KMS-11 (cell line): ENCODE measurements around the gene ADGRG6.
A peak's percentile ranks its signal among the peaks of the same experiment; 100 is the strongest.

ENCODE experiments used
- H2AFZ ChIP-seq: fragments of 200-600 bp; sonication (generic); 2 replicates; pipeline ENCODE4 v1.6.1; 2016; ENCODE audit warnings: antibody characterized with exemption, mixed run types, low read depth
- H3K27ac ChIP-seq: fragments of 200-600 bp; sonication (generic); 2 replicates; pipeline ENCODE4 v1.6.1; 2016; ENCODE audit warnings: mild to moderate bottlenecking, mixed run types
- H3K27me3 ChIP-seq: fragments of 200-600 bp; sonication (generic); 2 replicates; pipeline ENCODE4 v1.6.1; 2017; ENCODE audit warnings: mild to moderate bottlenecking, low read depth, mixed run types, moderate library complexity; ENCODE audit not compliant: insufficient read depth
- H3K36me3 ChIP-seq: fragments of 200-600 bp; sonication (generic); 2 replicates; pipeline ENCODE4 v1.6.1; 2017; ENCODE audit warnings: mild to moderate bottlenecking, mixed run types; ENCODE audit not compliant: insufficient read depth
- H3K4me1 ChIP-seq: fragments of 200-600 bp; sonication (generic); 2 replicates; pipeline ENCODE4 v1.6.1; 2016; ENCODE audit warnings: mild to moderate bottlenecking, low read depth, mixed run types; ENCODE audit not compliant: poor library complexity, severe bottlenecking
- H3K4me2 ChIP-seq: fragments of 200-600 bp; sonication (generic); 2 replicates; pipeline ENCODE4 v1.7.0; 2016; ENCODE audit warnings: mild to moderate bottlenecking, mixed run types
- H3K4me3 ChIP-seq: fragments of 200-600 bp; sonication (generic); IDR thresholded peaks from 2 replicates; pipeline ENCODE4 v1.6.1; 2017; ENCODE audit warnings: low read depth, low read length, mixed read lengths; ENCODE audit not compliant: insufficient read depth
- H3K79me2 ChIP-seq: fragments of 200-600 bp; sonication (generic); 2 replicates; pipeline ENCODE4 v1.6.1; 2016; ENCODE audit warnings: low read depth, mixed run types; ENCODE audit not compliant: insufficient read depth
- H3K9ac ChIP-seq: fragments of 200-600 bp; sonication (generic); 2 replicates; pipeline ENCODE4 v1.6.1; 2016; ENCODE audit warnings: mild to moderate bottlenecking, mixed run types
- H4K20me1 ChIP-seq: fragments of 200-600 bp; sonication (generic); 2 replicates; pipeline ENCODE4 v1.6.1; 2016; ENCODE audit warnings: mild to moderate bottlenecking, mixed run types; ENCODE audit not compliant: insufficient read depth
- CTCF ChIP-seq: fragments of 200-600 bp; sonication (generic); conservative IDR thresholded peaks from 2 replicates; pipeline ENCODE4 v1.6.1; 2017; ENCODE audit warnings: low read depth, mild to moderate bottlenecking, antibody characterized with exemption, low read length, moderate library complexity, mixed read lengths

Gene ADGRG6

GRCh38 chr6:142285235-142286087, 16.3 kb upstream of the ADGRG6 start:
- Histone ChIP-seq H3K4me3 (no peak overlapping the region), H3K27ac (no peak overlapping the region), H3K27me3 (no peaks in the 10 kb centered on the region), H3K9ac (no peak overlapping the region), H4K20me1 (no peaks in the 10 kb centered on the region), H3K4me2 (no peak overlapping the region), H2AFZ (no peak overlapping the region), H3K36me3 (no peaks in the 10 kb centered on the region), H3K79me2 (no peaks in the 10 kb centered on the region), H3K4me1 (peaks cover 21% of the 10 kb centered on the region)
- no peak for TF ChIP-seq CTCF

GRCh38 chr6:142286088-142286409, 15.8 kb upstream of the ADGRG6 start:
- Histone ChIP-seq H2AFZ (no peak overlapping the region), H4K20me1 (no peaks in the 10 kb centered on the region), H3K4me3 (no peak overlapping the region), H3K27ac (no peak overlapping the region), H3K27me3 (no peaks in the 10 kb centered on the region), H3K4me1 (peaks cover 27% of the 10 kb centered on the region), H3K79me2 (no peaks in the 10 kb centered on the region), H3K9ac (no peak overlapping the region), H3K4me2 (no peak overlapping the region), H3K36me3 (no peaks in the 10 kb centered on the region)
- no peak for TF ChIP-seq CTCF

- H3K4me1 ChIP-seq, result peaks cover 29% of the 10 kb centered on the region
- H3K9ac ChIP-seq, result no peak overlapping the region
- H3K27me3 ChIP-seq, result no peaks in the 10 kb centered on the region
- no peak overlapping the region for H3K4me3 ChIP-seq
- no peaks in the 10 kb centered on the region for H4K20me1 ChIP-seq
- peak overlapping the region; percentile 52; the same call in 1 of the 2 replicates for H3K4me2 ChIP-seq
- peak overlapping the region; percentile 54; the same call in 1 of the 2 replicates for H3K27ac ChIP-seq
- no peaks in the 10 kb centered on the region for H3K79me2 ChIP-seq
- H2AFZ ChIP-seq, result peak overlapping the region; percentile 38; the same call in 1 of the 2 replicates
- no peaks in the 10 kb centered on the region for H3K36me3 ChIP-seq
- no peak for TF ChIP-seq CTCF
Observed at GRCh38 chr6:142289687-142290086, 12.1 kb upstream of the ADGRG6 start.

GRCh38 chr6:142290851-142291250, 11.0 kb upstream of the ADGRG6 start:
- Histone ChIP-seq H3K27ac (no peak overlapping the region; the same call in 1 of the 2 replicates), H3K9ac (no peak overlapping the region)

More at GRCh38 chr6:142290851-142291250, 11.0 kb upstream of the ADGRG6 start:
- Histone ChIP-seq H3K4me2 (peak overlapping the region; percentile 52; the same call in 1 of the 2 replicates), H3K79me2 (no peaks in the 10 kb centered on the region), H3K36me3 (no peaks in the 10 kb centered on the region), H2AFZ (peak overlapping the region; percentile 14; the same call in 1 of the 2 replicates), H3K4me3 (no peak overlapping the region), H4K20me1 (no peaks in the 10 kb centered on the region), H3K4me1 (peaks cover 29% of the 10 kb centered on the region), H3K27me3 (no peaks in the 10 kb centered on the region)
- no peak for TF ChIP-seq CTCF
